ENCODE results near the gene DPM1. TPM values are rescaled to one million over a fixed set of nuclear protein-coding genes. Genes with fewer than 3 reads are reported as not detected.

Gene DPM1
- total RNA-seq, 2 donors from 2014 or later = 43.6 to 75.3 TPM

- Histone ChIP-seq H3K9me3 (no peaks in the 10 kb centered on the region), H3K4me3 (no peak overlapping the region), H3K4me1 (ENCODE audit: control insufficient read depth in 1 of 2, low read depth in 2 of 2) (peaks cover 35 to 70% of the 10 kb centered on the region in 2 donors), H3K27ac (no peak overlapping the region), H3K27me3 (replicated peaks; ENCODE audit: insufficient read depth) (no peaks in the 10 kb centered on the region), H3K36me3 (no peaks in the 10 kb centered on the region)
- no peak for TF ChIP-seq CTCF (IDR thresholded peaks at IDR 0.05)
- DNase-seq (ENCODE audit: low spot score) (no peak), ATAC-seq (ENCODE audit: insufficient number of reproducible peaks, low FRiP score, low read depth) (no peak)
These were observed 47.3 kb downstream of the DPM1 start for GRCh38 chr20:50911030-50911429.

GRCh38 chr20:50909413-50909812, 48.9 kb downstream of the DPM1 start:
- Histone ChIP-seq H3K36me3 (no peaks in the 10 kb centered on the region), H3K27me3 (replicated peaks; ENCODE audit: insufficient read depth) (no peaks in the 10 kb centered on the region), H3K4me1 (ENCODE audit: control insufficient read depth in 1 of 2, low read depth in 2 of 2) (peaks cover 24 to 70% of the 10 kb centered on the region in 2 donors), H3K27ac (no peak overlapping the region), H3K9me3 (no peaks in the 10 kb centered on the region), H3K4me3 (no peak overlapping the region)
- ATAC-seq (ENCODE audit: insufficient number of reproducible peaks, low FRiP score, low read depth) (no peak), DNase-seq (ENCODE audit: low spot score) (no peak)
- no peak for TF ChIP-seq CTCF (IDR thresholded peaks at IDR 0.05)

- no peak for TF ChIP-seq CTCF (IDR thresholded peaks at IDR 0.05)
- no peak overlapping the region for H3K4me3 ChIP-seq
- ATAC-seq (ENCODE audit: insufficient number of reproducible peaks, low FRiP score, low read depth) = peak; percentile 30
These were observed 54.2 kb downstream of the DPM1 start for GRCh38 chr20:50904067-50904570.

GRCh38 chr20:50903353-50904051, 54.8 kb downstream of the DPM1 start:
- Histone ChIP-seq H3K4me3 (no peak overlapping the region), H3K9me3 (no peaks in the 10 kb centered on the region), H3K27ac (no peak overlapping the region), H3K4me1 (ENCODE audit: control insufficient read depth in 1 of 2, low read depth in 2 of 2) (peaks cover 12 to 35% of the 10 kb centered on the region in 2 donors), H3K36me3 (peaks cover 1% of the 10 kb centered on the region), H3K27me3 (replicated peaks; ENCODE audit: insufficient read depth) (no peaks in the 10 kb centered on the region)
- DNase-seq (ENCODE audit: low spot score) (no peak), ATAC-seq (ENCODE audit: insufficient number of reproducible peaks, low FRiP score, low read depth) (no peak)
- TF ChIP-seq CTCF (IDR thresholded peaks at IDR 0.05) = no peak

More at GRCh38 chr20:50904067-50904570, 54.2 kb downstream of the DPM1 start:
- no peaks in the 10 kb centered on the region for H3K27me3 ChIP-seq (replicated peaks; ENCODE audit: insufficient read depth)
- DNase-seq (ENCODE audit: low spot score) = no peak
- no peaks in the 10 kb centered on the region for H3K36me3 ChIP-seq
- peaks cover 12 to 35% of the 10 kb centered on the region in 2 donors for H3K4me1 ChIP-seq (ENCODE audit: control insufficient read depth in 1 of 2, low read depth in 2 of 2)
- no peak overlapping the region for H3K27ac ChIP-seq
- no peaks in the 10 kb centered on the region for H3K9me3 ChIP-seq

GRCh38 chr20:50901301-50901700, 57.0 kb downstream of the DPM1 start:
- H3K27ac ChIP-seq = no peak overlapping the region
- no peak overlapping the region for H3K4me3 ChIP-seq
- TF ChIP-seq CTCF (IDR thresholded peaks at IDR 0.05) = no peak
- H3K9me3 ChIP-seq = no peaks in the 10 kb centered on the region
- peaks cover 19% of the 10 kb centered on the region for H3K36me3 ChIP-seq
- peaks cover 7 to 29% of the 10 kb centered on the region in 2 donors for H3K4me1 ChIP-seq (ENCODE audit: control insufficient read depth in 1 of 2, low read depth in 2 of 2)
- DNase-seq (ENCODE audit: low spot score) (no peak), ATAC-seq (ENCODE audit: insufficient number of reproducible peaks, low FRiP score, low read depth) (no peak)
- no peaks in the 10 kb centered on the region for H3K27me3 ChIP-seq (replicated peaks; ENCODE audit: insufficient read depth)
